Measurements from ENCODE around the gene NFE2L3. TPM values are rescaled to one million over a fixed set of nuclear protein-coding genes. Genes with fewer than 3 reads are reported as not detected.

NFE2L3 gene
- total RNA-seq (2022; extraction: Qiagen RNA extraction), result 6.9 to 9.9 TPM (median 7.6 TPM) in 5 replicates

GRCh38 chr7:26151953-26152781, at the start of gene NFE2L3:
Gene NFE2L3, plus strand, starts transcription at chr7:26152198. Its CDS starts 301 bp downstream, at chr7:26152499.

GRCh38 chr7:26200444-26201246, 48.6 kb downstream of the NFE2L3 start, which contains the start of gene HNRNPA2B1:
Gene HNRNPA2B1, minus strand, starts transcription at chr7:26200746. Its CDS starts 169 bp downstream, at chr7:26200577.

GRCh38 chr7:26201247-26202018, 49.4 kb downstream of the NFE2L3 start, which contains the start of gene CBX3:
Gene CBX3, plus strand, starts transcription at chr7:26201745. Its CDS starts 1,254 bp downstream, at chr7:26202999.

Other genes starting within 250 kb of the NFE2L3 start
- gene HNRNPA2B1, start 48.5 kb downstream of the NFE2L3 start, total RNA-seq (2022; extraction: Qiagen RNA extraction), result 1,094 to 1,714 TPM (median 1,179 TPM) in 5 replicates
- gene CBX3, start 49.5 kb downstream of the NFE2L3 start, total RNA-seq (2022; extraction: Qiagen RNA extraction), result 211 to 275 TPM (median 231 TPM) in 5 replicates
- 4.6 to 5.8 TPM (median 5.0 TPM) in 5 replicates for gene SNX10, start 139.7 kb downstream of the NFE2L3 start, total RNA-seq (2022; extraction: Qiagen RNA extraction)